Uterine smooth muscle cell (primary cell): ENCODE data around the gene KLHL6. TPM values are rescaled to one million over a fixed set of nuclear protein-coding genes. Genes with fewer than 3 reads are reported as not detected.

Experiments
- total RNA-seq: library from RNA; depleted of rRNA; stranded (reverse); fragments of >200 nt; gene quantifications from 2 replicates; pipeline ENCODE4 v1.2.3, GENCODE V29; 2014

Gene KLHL6
- total RNA-seq: under 0.01 TPM in 2 replicates

DNA sequence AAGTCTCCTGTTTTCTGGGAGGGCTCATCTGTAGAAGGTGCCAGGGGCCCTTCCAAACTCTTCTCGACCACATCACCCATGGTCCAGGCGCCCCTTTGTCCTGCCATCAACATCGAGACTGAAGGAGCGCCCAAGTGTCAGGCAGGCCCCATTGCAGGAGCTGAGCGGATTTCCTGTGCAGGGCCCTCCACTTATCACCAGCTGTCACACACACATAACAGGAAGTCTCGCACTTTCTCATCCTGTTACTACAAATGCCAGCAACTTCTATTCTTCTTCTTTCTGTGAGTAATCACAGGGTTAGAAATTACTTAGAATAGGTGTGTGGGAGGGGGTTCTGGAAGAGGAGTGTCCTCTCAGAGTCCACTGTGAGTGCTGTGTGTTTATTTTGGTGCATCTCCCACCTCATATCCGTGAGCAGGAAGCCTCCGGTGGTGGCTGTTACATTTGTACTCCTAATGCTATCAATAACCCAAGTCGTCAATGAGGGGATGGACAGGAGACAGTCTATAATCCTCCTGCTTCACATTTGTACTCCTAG, at the start of gene KLHL6:
Gene KLHL6, minus strand, starts transcription at position 166 of the 541 bp plus-strand sequence. Its CDS starts 53 bp downstream, at position 113.

Other genes starting within 250 kb of the KLHL6 start
- gene MCF2L2, start 127.1 kb downstream of the KLHL6 start, total RNA-seq: 0.66 and 1.9 TPM in 2 replicates
- gene KLHL24, start 79.9 kb upstream of the KLHL6 start, total RNA-seq: 31.2 and 81.4 TPM in 2 replicates
- gene YEATS2, start 142.1 kb upstream of the KLHL6 start, total RNA-seq: 27.7 and 33.6 TPM in 2 replicates